ENCODE data around the gene BCAS1.

DNA sequence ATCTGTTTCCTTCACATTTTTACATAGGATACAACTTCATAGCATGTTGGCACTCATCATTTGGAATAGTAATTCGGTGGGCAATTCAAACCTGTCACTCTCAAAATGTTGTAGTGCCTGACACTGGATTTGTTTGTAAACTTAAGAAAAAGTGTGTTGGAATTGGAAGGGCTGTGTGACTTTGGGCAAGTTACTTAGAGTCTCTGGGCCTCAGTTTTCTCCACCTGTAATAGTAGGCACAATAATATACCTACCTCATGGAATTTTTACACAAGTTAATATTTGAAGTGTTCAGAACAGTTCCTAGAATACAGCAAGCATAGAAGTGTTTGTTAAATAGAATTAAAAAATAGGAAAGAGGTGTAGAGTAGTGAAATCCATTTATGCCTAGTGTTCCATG lies 15.0 kb upstream of the BCAS1 start:
- TF ChIP-seq, protein P1, sequence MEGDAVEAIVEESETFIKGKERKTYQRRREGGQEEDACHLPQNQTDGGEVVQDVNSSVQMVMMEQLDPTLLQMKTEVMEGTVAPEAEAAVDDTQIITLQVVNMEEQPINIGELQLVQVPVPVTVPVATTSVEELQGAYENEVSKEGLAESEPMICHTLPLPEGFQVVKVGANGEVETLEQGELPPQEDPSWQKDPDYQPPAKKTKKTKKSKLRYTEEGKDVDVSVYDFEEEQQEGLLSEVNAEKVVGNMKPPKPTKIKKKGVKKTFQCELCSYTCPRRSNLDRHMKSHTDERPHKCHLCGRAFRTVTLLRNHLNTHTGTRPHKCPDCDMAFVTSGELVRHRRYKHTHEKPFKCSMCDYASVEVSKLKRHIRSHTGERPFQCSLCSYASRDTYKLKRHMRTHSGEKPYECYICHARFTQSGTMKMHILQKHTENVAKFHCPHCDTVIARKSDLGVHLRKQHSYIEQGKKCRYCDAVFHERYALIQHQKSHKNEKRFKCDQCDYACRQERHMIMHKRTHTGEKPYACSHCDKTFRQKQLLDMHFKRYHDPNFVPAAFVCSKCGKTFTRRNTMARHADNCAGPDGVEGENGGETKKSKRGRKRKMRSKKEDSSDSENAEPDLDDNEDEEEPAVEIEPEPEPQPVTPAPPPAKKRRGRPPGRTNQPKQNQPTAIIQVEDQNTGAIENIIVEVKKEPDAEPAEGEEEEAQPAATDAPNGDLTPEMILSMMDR (IDR thresholded peaks at IDR 0.05) = no peak
- TF ChIP-seq POLR2A (IDR thresholded peaks at IDR 0.05) = no peak
